HEK293 (cell line): ENCODE data around the gene OXNAD1.

ENCODE experiments used
- CTCF ChIA-PET: fragments of 350-600 bp; formaldehyde crosslinking; extraction: SDS; loops from one replicate; lab custom pipeline; 2021; ENCODE audit warnings: antibody characterized with exemption; lab: Yijun Ruan, JAX
- POLR2A ChIA-PET: fragments of 300-600 bp; formaldehyde crosslinking; extraction: SDS; loops from one replicate; lab custom pipeline; 2020; ENCODE audit warnings: antibody characterized with exemption, inconsistent platforms; lab: Yijun Ruan, JAX
- H3K27ac ChIP-seq: fragments of 200-500 bp; sonication (Bioruptor generic); 2 replicates; pipeline ENCODE4 v1.5.1; 2014; ENCODE audit warnings: low read depth, low read length, control low read depth, inconsistent platforms; ENCODE audit errors: extremely low read depth
- H3K36me3 ChIP-seq, 2 experiments: fragments of 200-500 bp in 1 of 2; sonication (Bioruptor generic) in 1 of 2; 1 replicate in 1 of 2; 2 replicates in 1 of 2; pipeline ENCODE4 v1.5.1; 2014 to 2017; ENCODE audit warnings: inconsistent platforms in 2 of 2, low read length in 2 of 2; ENCODE audit not compliant: control insufficient read depth in 2 of 2, insufficient read depth in 1 of 2
- H3K4me1 ChIP-seq: fragments of 200-500 bp; sonication (Bioruptor generic); 2 replicates; pipeline ENCODE4 v1.5.1; 2014; ENCODE audit warnings: mild to moderate bottlenecking, low read length, inconsistent platforms; ENCODE audit not compliant: control insufficient read depth, insufficient read depth
- H3K4me3 ChIP-seq: 2 replicates; pipeline ENCODE4 v1.5.1; 2011; ENCODE audit warnings: low read depth, mild to moderate bottlenecking, control low read depth, low read length, moderate library complexity
- H3K9me3 ChIP-seq: fragments of 200-500 bp; sonication (Bioruptor generic); 2 replicates; pipeline ENCODE4 v1.5.1; 2014; ENCODE audit warnings: low read depth, low read length, inconsistent platforms; ENCODE audit not compliant: control insufficient read depth, insufficient read depth
- BCL6B ChIP-seq: fragments of 450-650 bp; formaldehyde crosslinking; IDR thresholded peaks from 2 replicates; pipeline ENCODE4 v1.5.1; 2017; ENCODE audit warnings: missing biosample characterization, missing genetic modification characterization
- HOXA7 ChIP-seq: sonication (generic); formaldehyde crosslinking; IDR thresholded peaks from 2 replicates; pipeline ENCODE4 v1.8.1; 2022; ENCODE audit warnings: missing genetic modification reagents, borderline replicate concordance
- IKZF3 ChIP-seq: fragments of 450-650 bp; IDR thresholded peaks from 2 replicates; pipeline ENCODE4 v1.5.0; 2018; ENCODE audit warnings: missing biosample characterization, mild to moderate bottlenecking, missing genetic modification characterization, moderate library complexity
- KLF7 ChIP-seq: fragments of 450-650 bp; formaldehyde crosslinking; IDR thresholded peaks from 2 replicates; pipeline ENCODE4 v1.5.1; 2016; ENCODE audit warnings: missing biosample characterization, missing genetic modification characterization, borderline replicate concordance
- TRIM28 ChIP-seq: IDR thresholded peaks from 2 replicates; pipeline ENCODE4 v1.6.1; 2011; ENCODE audit warnings: low read length, control low read depth, borderline replicate concordance
- ZBTB8A ChIP-seq: fragments of 450-650 bp; formaldehyde crosslinking; IDR thresholded peaks from 2 replicates; pipeline ENCODE4 v1.5.1; 2016; ENCODE audit warnings: missing biosample characterization, missing genetic modification characterization
- ZEB2 ChIP-seq: fragments of 450-650 bp; formaldehyde crosslinking; IDR thresholded peaks from 2 replicates; pipeline ENCODE4 v1.5.1; 2016; ENCODE audit warnings: missing biosample characterization, missing genetic modification characterization
- ZFP3 ChIP-seq: fragments of 450-650 bp; formaldehyde crosslinking; IDR thresholded peaks from 2 replicates; pipeline ENCODE4 v1.5.1; 2016; ENCODE audit warnings: low read depth, missing biosample characterization, missing genetic modification characterization
- ZNF140 ChIP-seq: fragments of 450-650 bp; formaldehyde crosslinking; IDR thresholded peaks from 2 replicates; pipeline ENCODE4 v1.5.1; 2016; ENCODE audit warnings: missing biosample characterization, missing genetic modification characterization
- ZNF302 ChIP-seq: fragments of 450-650 bp; formaldehyde crosslinking; IDR thresholded peaks from 2 replicates; pipeline ENCODE4 v1.5.1; 2016; ENCODE audit warnings: missing biosample characterization, missing genetic modification characterization, low read depth
- ZNF335 ChIP-seq: fragments of 450-650 bp; formaldehyde crosslinking; conservative IDR thresholded peaks from 2 replicates; pipeline ENCODE4 v1.5.1; 2016; ENCODE audit warnings: missing biosample characterization, missing genetic modification characterization
- ZNF398 ChIP-seq: fragments of 450-650 bp; formaldehyde crosslinking; IDR thresholded peaks from 2 replicates; pipeline ENCODE4 v1.5.1; 2017; ENCODE audit warnings: missing biosample characterization, missing genetic modification characterization
- ZNF473 ChIP-seq: fragments of 450-650 bp; formaldehyde crosslinking; IDR thresholded peaks from 2 replicates; pipeline ENCODE4 v1.5.1; 2017; ENCODE audit warnings: missing biosample characterization, missing genetic modification characterization
- ZNF48 ChIP-seq: fragments of 450-650 bp; formaldehyde crosslinking; IDR thresholded peaks from 2 replicates; pipeline ENCODE4 v1.5.1; 2016; ENCODE audit warnings: missing biosample characterization, missing genetic modification characterization
- ZNF529 ChIP-seq: fragments of 450-650 bp; formaldehyde crosslinking; IDR thresholded peaks from 2 replicates; pipeline ENCODE4 v1.5.1; 2017; ENCODE audit warnings: missing genetic modification characterization, missing biosample characterization; ENCODE audit not compliant: insufficient replicate concordance
- ZNF548 ChIP-seq: fragments of 450-650 bp; formaldehyde crosslinking; IDR thresholded peaks from 2 replicates; pipeline ENCODE4 v1.5.1; 2016; ENCODE audit warnings: missing biosample characterization, missing genetic modification characterization
- ZNF558 ChIP-seq: fragments of 450-650 bp; formaldehyde crosslinking; IDR thresholded peaks from 2 replicates; pipeline ENCODE4 v1.5.1; 2016; ENCODE audit warnings: missing biosample characterization, missing genetic modification characterization
- ZNF560 ChIP-seq: fragments of 450-650 bp; formaldehyde crosslinking; IDR thresholded peaks from 2 replicates; pipeline ENCODE4 v1.5.1; 2017; ENCODE audit warnings: missing biosample characterization, missing genetic modification characterization, borderline replicate concordance
- ZNF623 ChIP-seq: fragments of 450-650 bp; formaldehyde crosslinking; IDR thresholded peaks from 2 replicates; pipeline ENCODE4 v1.5.1; 2016; ENCODE audit warnings: missing biosample characterization, missing genetic modification characterization
- ZNF624 ChIP-seq: fragments of 450-650 bp; formaldehyde crosslinking; IDR thresholded peaks from 2 replicates; pipeline ENCODE4 v1.5.1; 2017; ENCODE audit warnings: missing biosample characterization, missing genetic modification characterization
- ZNF701 ChIP-seq: fragments of 450-650 bp; formaldehyde crosslinking; IDR thresholded peaks from 2 replicates; pipeline ENCODE4 v1.5.1; 2016; ENCODE audit warnings: missing biosample characterization, missing genetic modification characterization
- ZNF707 ChIP-seq: fragments of 450-650 bp; formaldehyde crosslinking; IDR thresholded peaks from 2 replicates; pipeline ENCODE4 v1.5.1; 2016; ENCODE audit warnings: missing biosample characterization, missing genetic modification characterization
- ZNF837 ChIP-seq: fragments of 450-650 bp; formaldehyde crosslinking; IDR thresholded peaks from 2 replicates; pipeline ENCODE4 v1.5.1; 2016; ENCODE audit warnings: missing biosample characterization, missing genetic modification characterization
- ZNF843 ChIP-seq: fragments of 450-650 bp; formaldehyde crosslinking; IDR thresholded peaks from 2 replicates; pipeline ENCODE4 v1.5.1; 2016; ENCODE audit warnings: missing biosample characterization, missing genetic modification characterization
- ZSCAN16 ChIP-seq: fragments of 450-650 bp; formaldehyde crosslinking; IDR thresholded peaks from 2 replicates; pipeline ENCODE4 v1.5.1; 2016; ENCODE audit warnings: missing biosample characterization, missing genetic modification characterization
- ZSCAN18 ChIP-seq: fragments of 450-650 bp; formaldehyde crosslinking; IDR thresholded peaks from 2 replicates; pipeline ENCODE4 v1.5.1; 2016; ENCODE audit warnings: missing biosample characterization, missing genetic modification characterization

Gene OXNAD1

GRCh38 chr3:16255326-16255725 lies 9.7 kb upstream of the OXNAD1 start (continued):
- TF ChIP-seq BCL6B (tag by site-specific recombination), result no peak
- TF ChIP-seq ZNF707 (tag by site-specific recombination), result no peak
- TF ChIP-seq ZNF837 (tag by site-specific recombination), result no peak
- TF ChIP-seq TRIM28, result no peak
- no peak for TF ChIP-seq ZFP3 (tag by site-specific recombination)
- no peak for TF ChIP-seq ZNF529 (tag by site-specific recombination)
- TF ChIP-seq, all 188 proteins: peak for 0

- H3K4me1 ChIP-seq, result no peaks in the 10 kb centered on the region
- TF ChIP-seq ZNF398 (tag by site-specific recombination) (no peak), ZSCAN16 (tag by site-specific recombination) (no peak), ZNF335 (tag by site-specific recombination) (no peak), ZNF558 (tag by site-specific recombination) (no peak), ZBTB8A (tag by site-specific recombination) (no peak), ZNF140 (no peak)
- H3K27ac ChIP-seq, result no peak overlapping the region
- no peaks in the 10 kb centered on the region for H3K9me3 ChIP-seq
- ChIA-PET CTCF (interaction anchor here (0.5 kb wide), 1 partner anchor 988 kb away, joined by 3 read pairs; no protein-coding TSS in a partner anchor), POLR2A (no interaction called here)
- no peak overlapping the region for H3K4me3 ChIP-seq
- peaks cover 3 to 21% of the 10 kb centered on the region in 2 experiments; a peak in 2 of 3 replicates for H3K36me3 ChIP-seq
These were observed 9.3 kb upstream of the OXNAD1 start for GRCh38 chr3:16255726-16256125.

GRCh38 chr3:16257309-16257708 lies 7.7 kb upstream of the OXNAD1 start:
- no peak overlapping the region for H3K27ac ChIP-seq
- H3K4me1 ChIP-seq, result no peaks in the 10 kb centered on the region
- peaks cover 3 to 35% of the 10 kb centered on the region in 2 experiments; a peak in 2 of 3 replicates for H3K36me3 ChIP-seq
- H3K9me3 ChIP-seq, result no peaks in the 10 kb centered on the region
- POLR2A ChIA-PET, result no interaction called here
- CTCF ChIA-PET, result interaction anchor here (1.3 kb wide), 1 partner anchor 10 kb away, joined by 3 read pairs; no protein-coding TSS in a partner anchor
- no peak for TF ChIP-seq ZNF48
- TF ChIP-seq ZNF701 (tag by site-specific recombination), result no peak
- TF ChIP-seq ZNF473 (tag by site-specific recombination), result no peak
- no peak for TF ChIP-seq ZNF624 (tag by site-specific recombination)
- no peak for TF ChIP-seq ZNF623 (tag by site-specific recombination)
- no peak for TF ChIP-seq KLF7 (tag by site-specific recombination)
- TF ChIP-seq ZNF560, result no peak
- H3K4me3 ChIP-seq, result no peak overlapping the region

GRCh38 chr3:16258177-16258576 lies 6.8 kb upstream of the OXNAD1 start:
- Histone ChIP-seq H3K27ac (no peak overlapping the region), H3K4me1 (no peaks in the 10 kb centered on the region), H3K4me3 (no peak overlapping the region), H3K36me3 (peaks cover 3 to 39% of the 10 kb centered on the region in 2 experiments; a peak in 2 of 3 replicates), H3K9me3 (no peaks in the 10 kb centered on the region)
- ChIA-PET CTCF (interaction anchor here (1.3 kb wide), 1 partner anchor 11 kb away, joined by 3 read pairs; no protein-coding TSS in a partner anchor), POLR2A (no interaction called here)
- TF ChIP-seq HOXA7 (no peak), ZNF302 (tag by site-specific recombination) (no peak), ZEB2 (tag by site-specific recombination) (no peak), ZNF624 (tag by site-specific recombination) (no peak), ZNF843 (tag by site-specific recombination) (no peak), IKZF3 (no peak), ZSCAN18 (tag by site-specific recombination) (no peak), BCL6B (tag by site-specific recombination) (no peak), ZNF48 (no peak), ZNF335 (tag by site-specific recombination) (no peak), ZNF548 (tag by site-specific recombination) (no peak)
